OCI-LY7 (cell line): Measurements from ENCODE around the gene CYP39A1.

Experiments used
- CTCF ChIP-seq: fragments of 200-600 bp; sonication (generic); conservative IDR thresholded peaks from 2 replicates; pipeline ENCODE4 v1.5.1; 2014; ENCODE audit warnings: mild to moderate bottlenecking, antibody characterized with exemption, low read length, moderate library complexity, mixed read lengths
- EZH2phosphoT487 ChIP-seq: fragments of 200-600 bp; sonication (generic); IDR thresholded peaks from 2 replicates; pipeline ENCODE4 v1.6.1; 2018; ENCODE audit warnings: low read depth, borderline replicate concordance, mild to moderate bottlenecking, mixed run types, antibody characterized with exemption, low read length, moderate library complexity, mixed read lengths

- TF ChIP-seq CTCF, result no peak
- TF ChIP-seq EZH2phosphoT487, result no peak
Measured at GRCh38 chr6:46539866-46540265, 112.8 kb downstream of the CYP39A1 start.
